H1 (cell line): ENCODE measurements around the gene IL1RAPL1. TPM values are rescaled to one million over a fixed set of nuclear protein-coding genes. Genes with fewer than 3 reads are reported as not detected.

Experiments used
- CTCF ChIA-PET: fragments of 300-600 bp; sonication (Branson Sonifier 250); formaldehyde crosslinking; loops from one replicate; lab custom pipeline; 2021; ENCODE audit not compliant: partially characterized antibody; lab: Charles Lee
- POLR2A ChIA-PET: fragments of 300-600 bp; sonication (Branson Sonifier 250); formaldehyde crosslinking; loops from one replicate; lab custom pipeline; 2021; ENCODE audit warnings: inconsistent platforms; ENCODE audit not compliant: partially characterized antibody; lab: Charles Lee
- DNase-seq, 2 experiments: peaks; one replicate each; pipeline versions ENCODE4 v3.0.0 to v3.0.0-alpha.2; 2010 to 2022; ENCODE audit warnings: low spot score in 2 of 2, low read depth in 1 of 2, mixed read lengths in 1 of 2
- FAIRE-seq: peaks from 2 replicates; lab custom pipeline; 2011; peaks lifted over from hg19 to GRCh38; lab: Jason Lieb, UNC
- H2AFZ ChIP-seq: 2 replicates; pipeline ENCODE4 v1.8.1; 2012; ENCODE audit warnings: low read length, inconsistent platforms
- H2AK5ac ChIP-seq: 2 replicates; pipeline ENCODE4 v1.6.1; 2013; ENCODE audit warnings: low read depth, low read length
- H2BK120ac ChIP-seq: replicated peaks from 2 replicates; pipeline ENCODE3; 2013; ENCODE audit warnings: low read depth, low read length, inconsistent platforms
- H2BK12ac ChIP-seq: 2 replicates; pipeline ENCODE4 v1.6.1; 2013; ENCODE audit warnings: low read depth, low read length
- H2BK15ac ChIP-seq: 2 replicates; pipeline ENCODE4 v1.6.1; 2013; ENCODE audit warnings: low read length
- H2BK20ac ChIP-seq: 2 replicates; pipeline ENCODE4 v1.6.1; 2013; ENCODE audit warnings: low read length
- H2BK5ac ChIP-seq: 2 replicates; pipeline ENCODE4 v1.6.1; 2013; ENCODE audit warnings: low read depth, low read length
- H3K14ac ChIP-seq: 2 replicates; pipeline ENCODE4 v1.6.1; 2013; ENCODE audit warnings: inconsistent platforms; ENCODE audit not compliant: insufficient read length
- H3K18ac ChIP-seq: 2 replicates; pipeline ENCODE4 v1.6.1; 2013; ENCODE audit warnings: low read length; ENCODE audit errors: extremely low read depth
- H3K23ac ChIP-seq: 2 replicates; pipeline ENCODE4 v1.6.1; 2013; ENCODE audit warnings: inconsistent platforms; ENCODE audit not compliant: insufficient read length
- H3K23me2 ChIP-seq: 2 replicates; pipeline ENCODE4 v1.6.1; 2013; ENCODE audit warnings: low read depth, low read length
- H3K27ac ChIP-seq: 2 replicates; pipeline ENCODE4 v1.6.1; 2011; ENCODE audit warnings: low read depth, low read length, inconsistent platforms
- H3K27me3 ChIP-seq, 4 experiments: replicated peaks in 1 of 4; 1 replicate in 1 of 4; 2 replicates in 3 of 4; pipeline versions ENCODE4 v1.6.1 to v1.8.1; 2011 to 2013; ENCODE audit warnings: low read length in 3 of 4, mild to moderate bottlenecking in 3 of 4, inconsistent platforms in 2 of 4, mixed read lengths in 2 of 4, moderate library complexity in 1 of 4; ENCODE audit not compliant: control insufficient read depth in 3 of 4, insufficient read depth in 3 of 4; ENCODE audit errors: extremely low read depth in 1 of 4
- H3K36me3 ChIP-seq, 4 experiments: 2 replicates each; pipeline versions ENCODE4 v1.6.1 to v1.8.1; 2011 to 2013; ENCODE audit warnings: mild to moderate bottlenecking in 4 of 4, low read length in 3 of 4, moderate library complexity in 2 of 4, control low read depth in 1 of 4, inconsistent platforms in 1 of 4; ENCODE audit not compliant: insufficient read depth in 4 of 4, control insufficient read depth in 2 of 4
- H3K4ac ChIP-seq: replicated peaks from 2 replicates; pipeline ENCODE3; 2013; ENCODE audit warnings: low read length, low read depth, mixed read lengths, inconsistent platforms; ENCODE audit not compliant: insufficient read length
- H3K4me1 ChIP-seq, 4 experiments: replicated peaks in 1 of 4; 1 replicate in 1 of 4; 2 replicates in 3 of 4; pipeline versions ENCODE4 v1.6.1 to v1.8.1; 2011 to 2013; ENCODE audit warnings: low read length in 3 of 4, inconsistent platforms in 2 of 4, mixed read lengths in 1 of 4; ENCODE audit not compliant: insufficient read depth in 4 of 4, control insufficient read depth in 3 of 4
- H3K4me2 ChIP-seq, 2 experiments: 2 replicates each; pipeline versions ENCODE4 v1.6.1 to v1.8.1; 2011 to 2013; ENCODE audit warnings: low read depth in 2 of 2, low read length in 2 of 2, control low read depth in 1 of 2, inconsistent platforms in 1 of 2, mild to moderate bottlenecking in 1 of 2; ENCODE audit not compliant: insufficient read depth in 1 of 2
- H3K4me3 ChIP-seq, 4 experiments: fragments of 200-600, 300-600 bp in 1 of 4; sonication (generic), shearing (Covaris generic), sonication (Bioruptor Twin) in 1 of 4; 2 replicates each; pipeline versions ENCODE4 v1.5.1 to v1.8.1; 2011 to 2016; ENCODE audit warnings: low read length in 4 of 4, low read depth in 3 of 4, control low read depth in 2 of 4, inconsistent platforms in 2 of 4, mild to moderate bottlenecking in 2 of 4, mixed read lengths in 1 of 4, moderate library complexity in 1 of 4; ENCODE audit not compliant: insufficient read depth in 2 of 4; ENCODE audit errors: extremely low read depth in 1 of 4
- H3K56ac ChIP-seq: replicated peaks from 2 replicates; pipeline ENCODE3; 2013; ENCODE audit warnings: low read depth, mild to moderate bottlenecking, mixed read lengths, low read length, inconsistent platforms; ENCODE audit not compliant: insufficient read length
- H3K79me1 ChIP-seq: 2 replicates; pipeline ENCODE4 v1.6.1; 2013; ENCODE audit warnings: low read depth, low read length, control low read depth
- H3K79me2 ChIP-seq, 2 experiments: 2 replicates each; pipeline versions ENCODE4 v1.6.1 to v1.8.1; 2012 to 2013; ENCODE audit warnings: low read length in 2 of 2, mild to moderate bottlenecking in 2 of 2, inconsistent platforms in 1 of 2; ENCODE audit not compliant: insufficient read depth in 2 of 2, control insufficient read depth in 1 of 2
- H3K9ac ChIP-seq, 4 experiments: replicated peaks in 1 of 4; 1 replicate in 1 of 4; 2 replicates in 3 of 4; pipeline versions ENCODE4 v1.6.1 to v1.8.1; 2011 to 2013; ENCODE audit warnings: low read depth in 3 of 4, low read length in 3 of 4, control low read depth in 2 of 4, mild to moderate bottlenecking in 2 of 4, moderate library complexity in 2 of 4, inconsistent platforms in 1 of 4; ENCODE audit errors: extremely low read depth in 1 of 4
- H3K9me3 ChIP-seq, 2 experiments: 2 replicates each; pipeline versions ENCODE4 v1.6.1 to v1.8.1; 2012 to 2013; ENCODE audit warnings: mild to moderate bottlenecking in 2 of 2, moderate library complexity in 2 of 2, control low read depth in 1 of 2, inconsistent platforms in 1 of 2, low read depth in 1 of 2, low read length in 1 of 2, mixed read lengths in 1 of 2; ENCODE audit not compliant: insufficient read depth in 2 of 2
- H4K20me1 ChIP-seq, 2 experiments: replicated peaks in 1 of 2; 2 replicates each; pipeline versions ENCODE3 to v1.8.1; 2011 to 2013; ENCODE audit warnings: inconsistent platforms in 2 of 2, low read length in 2 of 2, mild to moderate bottlenecking in 1 of 2; ENCODE audit not compliant: insufficient read depth in 2 of 2, control insufficient read depth in 1 of 2
- H4K5ac ChIP-seq: 2 replicates; pipeline ENCODE4 v1.6.1; 2013; ENCODE audit warnings: low read length, low read depth, mixed read lengths, inconsistent platforms; ENCODE audit not compliant: insufficient read length
- H4K8ac ChIP-seq: 2 replicates; pipeline ENCODE4 v1.8.0; 2013; ENCODE audit warnings: mild to moderate bottlenecking, moderate library complexity, low read length, inconsistent platforms; ENCODE audit not compliant: insufficient read depth; ENCODE audit errors: extremely low read depth
- H4K91ac ChIP-seq: replicated peaks from 2 replicates; pipeline ENCODE3; 2013; ENCODE audit warnings: low read length, mixed read lengths, inconsistent platforms; ENCODE audit not compliant: insufficient read length
- CBX5 ChIP-seq: fragments of 300-800, 300-1000 bp; sonication (generic); IDR thresholded peaks from 2 replicates; pipeline ENCODE4 v1.7.1; 2016; ENCODE audit warnings: antibody characterized with exemption, low read length, low read depth
- MAFK ChIP-seq: IDR thresholded peaks from 2 replicates; pipeline ENCODE4 v1.6.1; 2012; ENCODE audit warnings: low read depth, mild to moderate bottlenecking, improper control_type of control experiment, low read length
- ZNF274 ChIP-seq: IDR thresholded peaks from 2 replicates; pipeline ENCODE4 v1.7.0; 2012; ENCODE audit warnings: low read length, borderline replicate concordance; ENCODE audit errors: extremely low read depth
- WGBS, 2 experiments: shearing (Covaris generic) in 1 of 2; methylation state at CpG; one replicate each; pipeline versions ENCODE4 v1.1.6 to v1.1.7; 2013 to 2015; ENCODE audit warnings: low lambda C conversion rate in 2 of 2, mixed read lengths in 2 of 2, inconsistent platforms in 1 of 2, low coverage in 1 of 2, missing lambda C conversion rate in 1 of 2; ENCODE audit not compliant: insufficient replicate concordance in 2 of 2, insufficient coverage in 1 of 2, insufficient read length in 1 of 2; ENCODE audit errors: extremely low coverage in 1 of 2, missing lambda C conversion rate in 1 of 2; 5-methylcytosine and 5-hydroxymethylcytosine counted together
- polyA plus RNA-seq, 7 experiments: library from polyadenylated mRNA; depleted of rRNA in 3 of 7; stranded (reverse) in 5 of 7; unstranded in 2 of 7; fragments of >200 nt in 5 of 7; fragments of 200-250 nt in 2 of 7; gene quantifications; 1 replicate in 5 of 7; 2 replicates in 1 of 7; 4 replicates in 1 of 7; pipeline versions ENCODE4 v1.2.1 to v1.2.3, GENCODE V29; 2011 to 2013; ENCODE audit warnings: missing spikeins in 2 of 7, mixed read lengths in 2 of 7
- total RNA-seq: library from RNA; stranded (reverse); fragmentation: NEBNext Ultra II Directional; extraction: Animal tissue kit (Norgen Biotek cat#: 25700); gene quantifications from 2 replicates; pipeline ENCODE4 v1.2.1, GENCODE V29; 2021

Gene IL1RAPL1
- total and polyA plus RNA-seq, 2 of the 8 experiments (the other 6 are each of a cell fraction or from before 2014, with no cell fraction given) = 0.11 to 0.35 TPM

DNA sequence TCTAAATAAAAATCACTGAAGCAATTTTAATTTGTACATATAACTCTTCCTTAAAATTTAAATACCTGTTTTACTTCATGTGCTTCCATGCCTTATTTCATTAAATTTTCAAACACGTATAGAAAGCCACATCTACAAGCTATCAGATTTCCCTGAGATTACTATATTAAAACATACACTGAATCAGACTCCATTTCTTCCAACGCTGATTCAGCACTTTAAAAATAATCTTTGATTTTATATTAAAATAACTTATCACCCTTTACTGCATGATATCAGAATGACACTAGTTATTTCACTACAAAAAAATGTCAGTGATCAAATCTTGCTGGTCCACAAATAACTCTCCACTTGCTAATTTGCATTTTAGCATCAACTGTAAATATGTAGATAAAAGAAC lies 550.8 kb downstream of the IL1RAPL1 start:
- H3K27ac ChIP-seq = no peak overlapping the region
- H2BK20ac ChIP-seq = no peak overlapping the region
- no peak overlapping the region for H2BK5ac ChIP-seq
- H3K4me1 ChIP-seq = no peaks in the 10 kb centered on the region
- ChIA-PET CTCF (no interaction called here), POLR2A (no interaction called here)
- H3K56ac ChIP-seq = no peak overlapping the region
- H3K18ac ChIP-seq = no peak overlapping the region
- H3K79me1 ChIP-seq = no peaks in the 10 kb centered on the region
- no peak overlapping the region for H3K4me2 ChIP-seq
- H3K9ac ChIP-seq = no peak overlapping the region
- DNase-seq (no peak), FAIRE-seq (no peak)
- TF ChIP-seq ZNF274 = no peak
- peak; percentile 31; the same call in 1 of the 2 replicates for TF ChIP-seq MAFK
- no peak for TF ChIP-seq CBX5
- H3K27me3 ChIP-seq = no peaks in the 10 kb centered on the region
- H3K23ac ChIP-seq = no peak overlapping the region
- H4K8ac ChIP-seq = no peak overlapping the region
- no peaks in the 10 kb centered on the region for H3K9me3 ChIP-seq
- no peak overlapping the region for H4K5ac ChIP-seq
- no peaks in the 10 kb centered on the region for H4K20me1 ChIP-seq
- H2AK5ac ChIP-seq = no peak overlapping the region
- no peak overlapping the region for H3K4ac ChIP-seq
- no peak overlapping the region for H2BK120ac ChIP-seq
- no peak overlapping the region for H2BK15ac ChIP-seq
- no peaks in the 10 kb centered on the region for H3K79me2 ChIP-seq
- no peak overlapping the region for H2AFZ ChIP-seq
- 96% methylated on average over 2 of the region's 2 CpGs; no CpG with 5 or more reads in 1 of the 2 experiments for WGBS, 2 experiments
- H3K4me3 ChIP-seq = no peak overlapping the region
- no peaks in the 10 kb centered on the region for H3K23me2 ChIP-seq
- no peaks in the 10 kb centered on the region for H3K36me3 ChIP-seq
- no peak overlapping the region for H3K14ac ChIP-seq
- H2BK12ac ChIP-seq = no peak overlapping the region
- no peak overlapping the region for H4K91ac ChIP-seq
